Measurements from ENCODE around the gene GDPD3. TPM values are rescaled to one million over a fixed set of nuclear protein-coding genes. Genes with fewer than 3 reads are reported as not detected.
A peak's percentile ranks its signal among the peaks of the same experiment; 100 is the strongest.

Gene GDPD3
- total and polyA plus RNA-seq, 2 of the 13 experiments (the other 11 are each of a cell fraction or from before 2014, with no cell fraction given) = 18.7 to 20.6 TPM

GRCh38 chr16:30092373-30093010, 20.8 kb downstream of the GDPD3 start (continued):
- TF ChIP-seq HNRNPUL1 (IDR thresholded peaks at IDR 0.05; ENCODE audit: low read depth, low read length) (no peak), FOSL2 (CRISPR knock-in tag; IDR thresholded peaks at IDR 0.05) (peak; percentile 47; the same call in 1 of the 2 replicates), ZBTB42 (CRISPR knock-in tag; IDR thresholded peaks at IDR 0.05) (0 out of 2 replicates have a peak, but pooled peaks have one; percentile 78), ZNF264 (CRISPR knock-in tag; IDR thresholded peaks at IDR 0.05) (peak; percentile 73), ZNF543 (CRISPR knock-in tag; IDR thresholded peaks at IDR 0.05) (peak; percentile 90; the same call in 1 of the 2 replicates), ZNF512B (CRISPR knock-in tag; IDR thresholded peaks at IDR 0.05; ENCODE audit: borderline replicate concordance) (no peak), IKZF5 (CRISPR knock-in tag; IDR thresholded peaks at IDR 0.05) (peak; percentile 86), ZNF333 (CRISPR knock-in tag; IDR thresholded peaks at IDR 0.05; ENCODE audit: borderline replicate concordance) (peak; percentile 68; the same call in 1 of the 2 replicates), RXRA (CRISPR knock-in tag; IDR thresholded peaks at IDR 0.05) (no peak; the same call in none of the 2 replicates), PLSCR1 (CRISPR knock-in tag; IDR thresholded peaks at IDR 0.05; ENCODE audit: borderline replicate concordance) (peak; percentile 65; the same call in 1 of the 2 replicates), ZNF724P (CRISPR knock-in tag; IDR thresholded peaks at IDR 0.05; ENCODE audit: borderline replicate concordance) (0 out of 2 replicates have a peak, but pooled peaks have one; percentile 75), ZGPAT (CRISPR knock-in tag; IDR thresholded peaks at IDR 0.05) (peak; percentile 50; the same call in 1 of the 2 replicates), PPARG (CRISPR knock-in tag; conservative IDR thresholded peaks at IDR 0.05) (0 out of 2 replicates have a peak, but pooled peaks have one; percentile 43), ZBTB20 (CRISPR knock-in tag; IDR thresholded peaks at IDR 0.05; ENCODE audit: borderline replicate concordance, low read depth) (no peak), ATF2 (CRISPR knock-in tag; IDR thresholded peaks at IDR 0.05) (no peak; the same call in 1 of the 2 replicates), CTCF (CRISPR knock-in tag; IDR thresholded peaks at IDR 0.05) (peak; percentile 94), SSRP1 (CRISPR knock-in tag; IDR thresholded peaks at IDR 0.05) (peak; percentile 60; the same call in 1 of the 2 replicates), BATF2 (CRISPR knock-in tag; IDR thresholded peaks at IDR 0.05) (no peak)

Measured in HepG2 (cell line).